DOHH2 (cell line): ENCODE results near the gene MLIP.

ENCODE experiments used
- CTCF ChIP-seq: fragments of 200-600 bp; sonication (generic); IDR thresholded peaks from one replicate; pipeline ENCODE4 v1.5.1; 2014; ENCODE audit warnings: antibody characterized with exemption, mild to moderate bottlenecking, low read depth, low read length; ENCODE audit not compliant: poor library complexity, severe bottlenecking
- EZH2phosphoT487 ChIP-seq: fragments of 200-600 bp; sonication (generic); IDR thresholded peaks from 2 replicates; pipeline ENCODE4 v1.6.1; 2017; ENCODE audit warnings: borderline replicate concordance, mild to moderate bottlenecking, antibody characterized with exemption, low read length, moderate library complexity, mixed read lengths

DNA sequence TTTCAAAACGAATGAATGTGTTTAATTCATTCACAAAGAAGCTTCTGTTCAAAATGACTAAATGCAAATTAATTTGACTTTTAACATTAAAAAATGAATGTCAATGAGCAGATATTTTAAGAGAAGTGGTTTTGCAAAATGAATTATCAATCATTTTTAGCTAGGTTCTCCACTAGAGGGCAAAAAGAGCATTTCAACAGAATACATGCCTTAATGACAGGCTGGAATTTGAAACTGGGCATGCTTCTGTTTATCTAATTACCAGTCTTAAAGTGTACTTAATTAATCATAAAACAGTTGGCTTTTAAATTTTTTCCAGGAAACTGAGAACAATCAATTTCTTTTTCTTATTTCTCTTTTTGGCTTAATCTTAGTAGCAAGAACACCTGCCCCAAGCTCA lies 133.2 kb downstream of the MLIP start:
- TF ChIP-seq CTCF = peak; percentile 41
- TF ChIP-seq EZH2phosphoT487 = no peak
